Activated CD4-positive, alpha-beta T cell treated with anti-CD3 and anti-CD28 coated beads for 48 hours (primary cell): Measurements from ENCODE around the gene LCP2.

Experiments
- DNase-seq: peaks from one replicate; pipeline ENCODE4 v3.0.0-alpha.2; 2020

Gene LCP2

GRCh38 chr5:170294556-170294955 is 3.0 kb downstream of the LCP2 start:
- DNase-seq, result no peak

DNA sequence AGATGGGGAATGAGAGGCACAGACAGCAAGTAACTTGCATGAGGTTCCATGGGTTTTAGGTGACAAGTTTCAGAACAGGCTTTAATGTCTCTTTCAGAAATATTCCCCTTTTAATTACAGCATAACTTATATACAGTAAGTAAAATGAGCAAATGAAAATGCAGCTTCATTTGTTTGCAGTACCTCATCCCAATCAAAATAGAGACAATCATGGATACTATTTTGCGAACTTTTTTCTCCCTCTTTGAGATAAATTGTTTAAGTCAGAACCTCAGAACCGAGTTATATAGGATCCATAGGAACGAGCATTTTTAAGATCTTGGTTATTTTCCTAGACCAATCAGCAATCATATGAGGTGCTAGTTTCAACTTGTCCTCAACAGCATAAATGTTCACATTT is 3.5 kb downstream of the LCP2 start:
- no peak for DNase-seq

DNA sequence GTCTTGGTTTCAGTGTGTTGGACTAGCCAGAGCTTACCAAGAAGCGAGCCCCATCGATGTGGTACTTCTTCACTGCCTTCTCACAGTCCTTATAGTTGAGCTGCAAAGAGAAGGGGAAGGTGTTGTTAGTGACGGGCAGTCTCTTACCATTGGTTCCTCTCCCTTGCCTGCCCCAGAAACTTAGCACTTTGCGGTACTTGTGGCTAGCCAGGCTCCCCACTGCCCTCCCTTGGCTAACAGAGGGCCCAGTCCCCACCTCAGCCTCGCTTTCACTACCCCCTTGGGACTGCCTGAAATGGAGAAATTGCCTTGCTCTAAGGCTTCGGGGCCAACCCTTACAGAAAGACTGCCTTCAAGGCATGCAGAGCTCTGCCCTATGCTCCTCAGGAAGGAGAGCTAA is 4.3 kb downstream of the LCP2 start:
- peak; percentile 57 for DNase-seq

DNA sequence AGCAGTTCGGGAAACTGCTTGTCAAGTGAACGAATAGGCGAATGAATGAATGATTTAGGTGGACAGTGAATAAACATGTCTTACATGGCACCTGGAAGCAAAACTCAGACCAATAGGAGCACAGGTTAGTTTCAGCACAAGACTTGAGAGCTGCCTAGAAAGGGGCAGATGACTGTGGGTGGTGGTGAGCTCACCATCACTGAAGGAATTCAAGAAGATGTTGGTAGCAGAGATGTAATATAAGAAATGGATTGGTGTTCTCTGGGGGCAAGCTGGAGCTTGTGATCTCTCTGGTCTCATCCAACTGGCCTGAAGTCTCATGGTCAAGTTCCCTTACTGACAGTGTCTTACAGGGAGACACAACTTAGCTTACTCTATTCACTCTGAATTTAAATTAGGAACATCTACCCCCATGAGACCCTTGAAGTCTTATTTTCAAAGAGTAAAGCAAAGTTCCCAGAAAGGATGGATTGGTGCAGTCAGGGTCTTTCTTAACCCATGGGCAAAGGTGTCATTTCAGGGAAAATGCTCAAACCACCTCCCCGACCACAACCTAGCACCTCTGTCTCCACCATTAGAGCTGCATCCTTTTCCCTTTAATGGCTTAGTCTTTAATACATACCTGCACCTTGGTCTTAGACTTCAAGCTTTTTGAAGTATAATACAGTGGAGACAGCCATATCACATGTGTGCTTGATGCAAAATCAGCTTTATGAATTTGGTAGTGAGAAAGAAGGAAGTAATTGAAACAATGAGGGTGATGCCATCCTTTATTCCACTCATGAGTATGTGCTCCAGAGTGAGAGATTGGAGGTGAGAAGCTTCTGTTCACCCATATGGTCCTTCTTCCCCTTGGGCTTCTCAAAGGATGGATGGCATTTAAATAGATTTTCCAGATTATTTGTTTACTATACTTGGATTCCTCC is 5.1 kb downstream of the LCP2 start:
- DNase-seq, result no peak

GRCh38 chr5:170290498-170290897 is 7.1 kb downstream of the LCP2 start:
- no peak for DNase-seq

- DNase-seq, result no peak
These were observed 7.8 kb downstream of the LCP2 start for GRCh38 chr5:170289764-170290163.

GRCh38 chr5:170289121-170289520 is 8.5 kb downstream of the LCP2 start:
- no peak for DNase-seq

GRCh38 chr5:170288551-170288950 is 9.0 kb downstream of the LCP2 start:
- no peak for DNase-seq

DNA sequence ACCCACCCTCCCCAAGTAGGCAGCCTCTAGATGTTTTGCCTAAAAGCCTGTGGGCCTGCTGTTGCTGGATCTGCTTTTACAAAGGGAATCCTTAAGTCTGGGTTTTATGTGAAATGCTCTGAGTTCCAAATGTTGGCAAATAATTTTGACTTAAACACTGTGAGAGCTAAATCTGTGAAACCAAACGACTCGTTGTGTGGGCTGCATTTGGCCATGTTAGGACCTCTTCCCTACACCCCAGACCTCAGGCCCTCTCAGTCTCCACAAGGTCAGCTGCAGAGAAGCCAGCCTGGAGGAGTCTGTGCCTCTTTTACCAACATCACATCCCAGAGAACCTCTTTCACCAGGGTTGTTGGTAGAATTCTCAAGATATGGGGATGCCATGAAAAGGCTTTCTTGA is 9.4 kb downstream of the LCP2 start:
- no peak for DNase-seq

DNA sequence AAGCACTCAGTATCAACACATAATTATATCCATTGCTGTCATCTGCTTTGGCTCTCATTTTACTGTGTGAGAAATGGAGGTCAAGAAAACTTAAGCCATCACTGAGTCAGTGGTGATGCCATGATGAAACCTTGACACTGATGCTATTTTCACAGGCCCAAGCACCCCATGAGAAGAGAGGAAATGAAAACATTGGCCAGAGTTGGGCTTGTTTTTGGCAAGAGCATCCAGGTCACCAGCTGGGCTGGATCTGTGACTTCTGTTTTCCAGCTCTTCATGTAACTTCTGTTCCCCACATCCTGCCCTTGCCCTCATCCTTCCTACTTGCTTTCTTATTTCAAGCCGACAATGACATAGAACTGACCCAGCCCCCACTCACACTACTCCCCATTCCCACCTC is 10.0 kb downstream of the LCP2 start:
- DNase-seq, result no peak

GRCh38 chr5:170286386-170286925 is 11.1 kb downstream of the LCP2 start:
- DNase-seq, result no peak

DNA sequence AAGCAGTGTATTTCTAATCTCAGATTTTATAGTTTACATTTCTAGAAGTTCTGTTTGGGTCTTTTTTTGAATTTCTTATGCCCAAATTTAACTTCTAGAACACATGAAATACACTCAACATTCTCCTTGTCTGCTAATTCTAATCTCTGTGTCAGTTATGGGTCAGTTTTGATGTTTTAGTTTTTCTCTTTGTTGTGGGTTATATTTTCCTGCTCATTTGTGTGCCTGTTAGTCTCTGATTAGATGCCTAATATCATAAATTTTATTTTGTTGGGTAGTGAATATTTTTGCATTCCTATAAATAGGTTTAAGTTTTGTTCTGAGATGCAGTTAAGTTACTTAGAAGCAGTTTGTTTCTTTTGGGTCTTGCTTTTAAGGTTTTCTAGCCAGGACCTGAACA is 12.4 kb downstream of the LCP2 start:
- no peak for DNase-seq

GRCh38 chr5:170284231-170284630 is 13.3 kb downstream of the LCP2 start:
- DNase-seq, result no peak

GRCh38 chr5:170283296-170283695 is 14.3 kb downstream of the LCP2 start:
- no peak for DNase-seq

DNA sequence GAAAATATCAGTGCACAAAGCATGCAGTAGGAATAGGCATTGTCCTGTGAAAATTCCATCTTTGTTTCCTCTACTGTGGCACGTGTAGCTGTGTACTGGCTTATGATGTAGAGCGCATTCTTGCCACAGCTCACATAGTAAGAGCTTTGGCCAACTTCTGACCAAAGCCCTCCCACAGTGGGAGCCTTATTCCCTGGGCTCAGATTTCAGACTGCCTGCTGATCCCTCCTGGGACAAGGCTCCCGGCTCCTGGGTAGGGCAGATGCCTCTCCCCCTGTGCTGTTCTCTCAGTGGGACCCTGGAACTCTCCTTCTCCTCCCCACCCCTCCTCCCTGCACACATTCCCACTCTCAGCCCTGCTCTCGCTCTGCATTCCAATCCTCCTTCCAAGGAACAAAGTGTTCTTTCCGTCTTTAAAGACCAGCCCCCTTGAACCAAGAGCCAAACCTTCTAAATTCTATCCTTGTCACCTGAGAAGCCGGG is 17.5 kb downstream of the LCP2 start:
- no peak for DNase-seq

DNA sequence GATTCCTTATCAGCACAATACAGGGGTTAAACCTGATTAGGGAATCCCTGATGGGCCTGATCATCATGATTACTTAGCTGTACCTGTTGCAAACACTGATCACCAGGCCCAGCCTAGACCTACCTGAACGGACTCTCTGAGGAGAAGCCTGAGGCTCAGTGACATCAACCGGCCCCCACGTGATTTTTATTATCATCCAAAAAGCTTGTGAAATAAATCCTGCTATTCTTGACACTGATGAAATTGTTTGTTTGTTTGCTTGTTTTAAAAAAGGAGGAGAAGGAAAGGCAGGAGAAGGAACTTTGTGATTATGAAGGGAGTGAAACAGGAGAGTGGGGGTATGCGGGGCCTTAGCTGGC is 18.1 kb downstream of the LCP2 start:
- DNase-seq, result no peak

- peak; percentile 90 for DNase-seq
These were observed 18.7 kb downstream of the LCP2 start for GRCh38 chr5:170278611-170279458.

- DNase-seq, result no peak
These were observed 19.7 kb downstream of the LCP2 start for GRCh38 chr5:170277867-170278281.

DNA sequence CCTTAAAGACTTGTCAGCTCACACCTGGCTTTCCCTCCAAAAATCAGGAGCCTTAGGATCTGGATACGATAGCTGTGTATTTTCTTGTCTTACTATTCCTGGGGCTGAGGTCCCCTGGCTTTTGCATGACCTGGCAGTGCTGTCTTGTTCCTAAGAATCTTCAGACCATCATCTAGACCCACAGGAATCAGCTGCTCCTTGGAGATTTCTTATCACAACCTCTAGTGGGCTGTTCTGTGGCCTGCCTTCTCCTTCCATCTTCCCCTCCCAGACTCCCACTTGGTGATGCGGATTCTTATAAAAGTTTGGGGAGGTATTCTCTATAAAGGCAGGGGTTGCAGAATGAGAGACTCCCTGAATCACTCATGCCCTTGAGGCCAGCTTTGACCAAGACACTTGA is 21.4 kb downstream of the LCP2 start:
- no peak for DNase-seq

- DNase-seq, result no peak
These were observed 22.1 kb downstream of the LCP2 start for GRCh38 chr5:170275376-170275994.

- DNase-seq, result peak; percentile 76
These were observed 23.4 kb downstream of the LCP2 start for GRCh38 chr5:170273968-170274710.

DNA sequence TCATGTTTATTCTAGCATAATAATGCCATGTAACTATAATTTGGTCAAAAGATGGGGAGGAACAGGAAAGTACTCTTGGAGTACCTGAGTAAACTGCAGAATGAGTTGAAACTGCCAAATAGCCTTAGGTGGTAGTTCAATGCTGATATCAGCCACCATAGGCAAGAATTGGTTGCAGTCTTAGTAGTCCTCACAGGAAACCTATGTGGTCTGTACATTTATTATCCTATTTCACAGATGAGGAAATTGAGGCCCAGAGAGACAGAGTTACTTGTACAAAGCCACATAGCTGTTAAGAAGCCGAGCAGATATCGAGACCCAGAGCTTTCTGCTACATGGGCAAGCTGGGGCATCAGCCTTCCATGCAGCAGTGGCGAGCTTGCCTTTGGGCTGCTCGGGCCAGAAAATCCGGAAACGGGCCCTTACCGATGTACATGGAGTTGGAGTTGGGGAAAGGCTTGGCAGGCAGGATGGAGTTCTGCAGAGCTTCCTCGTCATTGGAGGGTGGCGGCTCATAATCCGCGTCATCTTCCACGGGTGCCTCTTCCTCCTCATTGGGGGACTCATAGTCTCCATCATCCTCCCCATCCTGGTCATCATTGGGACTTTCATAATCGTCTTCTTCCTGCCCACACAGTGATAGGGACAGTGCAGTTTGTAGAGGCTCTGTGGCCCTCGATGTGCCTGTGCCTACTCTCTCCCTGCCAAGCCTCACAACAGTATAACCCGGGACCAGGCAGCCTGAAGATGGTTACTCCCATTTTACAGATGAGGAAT is 27.1 kb downstream of the LCP2 start:
- no peak for DNase-seq
